ENCODE data around the gene FAR2.

- TF ChIP-seq CTCF (IDR thresholded peaks at IDR 0.05) (no peak), ZFX (IDR thresholded peaks at IDR 0.05; ENCODE audit: borderline replicate concordance) (no peak)
These were observed 106.0 kb downstream of the FAR2 start for GRCh38 chr12:29255042-29255441.
